GOT3 (cell line): ENCODE data around the gene TECR.
"Not testable (repeated sequence)": the region's sequence is repeated elsewhere in the genome, so short reads cannot be mapped to it uniquely, and the experiment has no call there.

Experiments used
- DNase-seq: peaks from one replicate; lab custom pipeline; 2025; ENCODE audit warnings: mixed read lengths; lab: John Stamatoyannopoulos, UW

TECR gene

DNA sequence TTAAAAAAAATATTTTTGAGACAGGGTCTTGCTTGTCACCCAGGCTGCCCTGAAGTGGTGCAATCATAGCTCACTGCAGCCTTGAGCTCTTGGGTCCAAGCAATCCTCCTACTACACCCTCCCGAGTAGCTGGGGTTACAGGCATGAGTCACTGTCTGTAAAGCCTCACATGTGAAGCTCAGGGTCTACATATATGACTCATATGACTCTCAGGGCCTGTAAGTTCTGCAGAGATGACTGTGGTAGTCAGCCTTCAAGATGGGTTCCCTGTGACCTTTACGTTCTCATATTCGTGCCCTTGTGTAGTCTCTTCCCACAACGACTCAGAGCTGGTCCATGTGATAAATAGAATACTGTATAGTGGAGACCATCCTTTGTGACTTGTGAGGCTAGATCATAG is 60.0 kb downstream of the TECR start:
- DNase-seq, result not testable (repeated sequence)

- DNase-seq, result no peak
These were observed 66.2 kb downstream of the TECR start for GRCh38 chr19:14595558-14595957.

- no peak for DNase-seq
These were observed 70.3 kb downstream of the TECR start for GRCh38 chr19:14599548-14600147.

GRCh38 chr19:14603990-14604387 is 74.6 kb downstream of the TECR start:
- DNase-seq, result no peak

DNA sequence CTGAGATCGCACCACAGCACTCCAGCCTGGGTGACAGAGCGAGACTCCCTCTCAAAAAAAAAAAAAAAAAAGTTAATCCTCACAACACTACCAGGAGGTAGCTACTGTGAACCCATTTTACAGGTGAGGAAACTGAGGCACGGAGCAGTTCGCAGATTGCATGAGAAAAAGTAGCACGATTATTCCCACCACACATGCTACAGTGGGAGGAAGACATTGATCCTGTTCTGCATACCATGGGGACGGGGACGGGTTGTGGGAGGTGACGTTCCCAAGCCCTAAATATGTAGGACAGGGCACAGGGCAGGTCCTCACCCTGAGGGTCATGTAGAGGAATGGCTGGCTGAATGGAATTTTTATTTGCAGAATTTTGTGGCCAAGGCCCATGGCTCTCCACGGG is 77.2 kb downstream of the TECR start:
- no peak for DNase-seq

DNA sequence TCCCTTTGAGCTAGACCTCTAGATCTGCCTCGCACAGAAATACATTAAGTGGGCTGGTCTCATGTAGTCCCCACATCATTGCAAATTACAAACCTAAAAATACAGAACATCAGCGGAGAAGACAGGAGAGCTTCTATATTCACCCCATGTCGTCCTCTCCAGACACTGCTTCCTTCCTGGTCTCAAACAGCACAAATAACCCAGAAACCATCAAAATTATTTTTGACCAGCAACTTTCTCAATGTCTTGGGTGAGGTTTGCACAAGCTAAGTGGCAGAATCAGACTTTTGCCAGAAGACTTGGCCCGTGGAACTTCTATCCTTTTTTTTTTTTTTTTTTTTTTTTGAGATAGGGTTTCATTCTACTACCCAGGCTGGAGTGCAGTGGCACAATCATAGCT is 81.7 kb downstream of the TECR start:
- no peak for DNase-seq

GRCh38 chr19:14612242-14612641 is 82.8 kb downstream of the TECR start:
- not testable (repeated sequence) for DNase-seq

GRCh38 chr19:14612657-14613056 is 83.3 kb downstream of the TECR start:
- no peak for DNase-seq

DNA sequence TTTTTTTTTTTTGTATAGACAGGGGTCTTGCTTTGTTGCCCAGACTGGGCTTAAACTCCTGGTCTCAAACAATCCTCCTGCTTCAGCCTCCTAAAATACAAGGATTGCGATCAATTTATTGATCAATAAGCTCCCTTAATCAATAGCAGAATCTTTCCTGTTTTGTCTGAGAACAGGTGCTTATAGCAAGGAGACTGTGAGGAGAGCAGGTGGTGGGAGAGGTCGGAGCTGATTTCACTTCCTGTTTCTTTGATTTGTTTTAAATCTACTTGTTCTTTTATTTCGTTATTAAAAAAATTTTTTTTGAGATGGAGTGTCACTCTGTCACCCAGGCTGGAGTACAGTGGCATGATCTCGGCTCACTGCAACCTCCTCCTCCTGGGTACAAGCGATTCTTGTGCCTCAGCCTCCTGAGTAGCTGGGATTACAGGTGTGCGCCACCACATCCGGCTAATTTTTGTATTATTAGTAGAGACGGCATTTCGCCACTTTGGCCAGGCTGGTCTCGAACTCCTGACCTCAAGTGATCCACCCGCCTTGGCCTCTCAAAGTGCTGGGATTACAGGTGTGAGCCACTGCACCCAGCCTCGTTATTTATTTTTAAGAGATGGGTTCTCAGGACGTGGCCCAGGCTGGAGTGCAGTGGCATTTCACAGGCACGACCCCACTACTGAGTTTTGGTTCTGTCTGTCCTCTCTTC is 84.2 kb downstream of the TECR start:
- DNase-seq, result not testable (repeated sequence)

DNA sequence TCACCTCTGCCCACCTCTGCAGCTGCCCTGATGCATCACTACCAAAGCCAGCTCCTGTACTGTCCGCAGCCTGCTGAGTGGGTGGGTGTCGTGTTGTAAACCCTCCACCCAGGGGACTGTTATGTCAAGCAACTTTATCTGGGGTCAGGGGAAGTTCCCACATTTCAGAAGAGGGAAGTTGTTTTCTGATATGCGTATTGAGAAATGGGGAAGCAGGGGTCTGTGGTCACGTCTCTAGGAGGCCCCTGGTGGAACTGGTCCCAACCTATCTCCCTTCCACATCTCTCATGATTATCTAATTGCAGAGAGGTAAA is 84.7 kb downstream of the TECR start:
- no peak for DNase-seq
